GM21381 (cell line): ENCODE measurements around the gene TMEM238.
"Not testable (repeated sequence)": the region's sequence is repeated elsewhere in the genome, so short reads cannot be mapped to it uniquely, and the experiment has no call there.

Experiments used
- ATAC-seq: cut with Tn5 transposase; IDR thresholded peaks from one replicate; pipeline ENCODE4 v1.9.1; 2021; ENCODE audit warnings: mild to moderate bottlenecking, moderate library complexity; ENCODE audit not compliant: unreplicated experiment

Gene TMEM238

GRCh38 chr19:55402509-55402908, 18.4 kb upstream of the TMEM238 start:
- no peak for ATAC-seq

GRCh38 chr19:55401390-55401789, 17.3 kb upstream of the TMEM238 start:
- ATAC-seq = not testable (repeated sequence)

GRCh38 chr19:55400281-55401087, 16.4 kb upstream of the TMEM238 start:
- no peak for ATAC-seq

- no peak for ATAC-seq
Observed at GRCh38 chr19:55398200-55398925, 14.3 kb upstream of the TMEM238 start.

GRCh38 chr19:55392820-55393761, 9.0 kb upstream of the TMEM238 start:
- no peak for ATAC-seq

- no peak for ATAC-seq
Observed at GRCh38 chr19:55391702-55392615, 7.9 kb upstream of the TMEM238 start.

GRCh38 chr19:55391191-55391670, 7.1 kb upstream of the TMEM238 start:
- ATAC-seq = no peak

GRCh38 chr19:55390461-55390880, 6.4 kb upstream of the TMEM238 start:
- ATAC-seq = no peak

GRCh38 chr19:55389386-55390317, 5.6 kb upstream of the TMEM238 start:
- no peak for ATAC-seq

- ATAC-seq = no peak
Observed at GRCh38 chr19:55387736-55388497, 3.8 kb upstream of the TMEM238 start.

GRCh38 chr19:55386493-55386971, 2.4 kb upstream of the TMEM238 start:
- ATAC-seq = no peak

- peak; percentile 73 for ATAC-seq
Observed at GRCh38 chr19:55385724-55386492, 1.8 kb upstream of the TMEM238 start, which contains the start of gene RPL28. Gene RPL28, plus strand, starts transcription at chr19:55385932. Its CDS starts 426 bp downstream, at chr19:55386358.

- ATAC-seq = peak; percentile 54
Observed at GRCh38 chr19:55384920-55385723, 1.0 kb upstream of the TMEM238 start.

- no peak for ATAC-seq
Observed at GRCh38 chr19:55383279-55384130, 587 bp downstream of the TMEM238 start.

GRCh38 chr19:55382522-55383054, 1.5 kb downstream of the TMEM238 start:
- ATAC-seq = no peak
